ENCODE data around the gene PRDM12. TPM values are rescaled to one million over a fixed set of nuclear protein-coding genes. Genes with fewer than 3 reads are reported as not detected.

The PRDM12 gene
- total RNA-seq, 1 experiment from 2014 or later, result not detected

DNA sequence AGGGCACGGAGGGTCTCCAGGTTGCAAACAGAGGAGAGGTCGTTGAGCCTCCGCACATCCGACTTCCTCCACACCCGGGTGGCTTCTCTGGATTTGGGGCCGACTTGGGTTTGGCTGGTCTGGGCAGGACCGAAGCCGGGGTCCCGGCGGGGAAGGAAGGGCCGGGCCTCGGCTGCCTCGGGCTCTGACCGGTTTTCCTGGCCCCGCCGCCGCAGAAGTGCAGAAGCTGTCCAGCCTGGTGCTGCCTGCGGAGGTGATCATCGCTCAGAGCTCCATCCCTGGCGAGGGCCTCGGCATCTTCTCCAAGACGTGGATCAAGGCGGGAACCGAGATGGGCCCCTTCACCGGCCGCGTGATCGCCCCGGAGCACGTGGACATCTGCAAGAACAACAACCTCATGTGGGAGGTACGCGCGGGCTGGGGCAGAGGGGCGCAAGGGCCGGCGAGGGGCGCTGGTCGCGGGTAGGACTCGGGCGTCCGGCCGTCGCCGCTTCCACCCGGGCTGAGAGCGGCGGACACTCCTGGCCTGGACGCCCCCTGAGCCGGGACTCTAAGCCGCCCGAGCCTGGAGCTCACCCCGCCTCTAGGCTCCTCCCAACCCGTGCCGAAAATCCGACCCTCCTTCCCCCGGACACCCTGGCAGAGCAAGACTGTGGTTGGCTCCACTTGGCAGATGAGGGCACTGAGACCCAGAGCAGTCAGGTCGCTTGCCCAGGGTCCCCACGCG is 2.2 kb downstream of the PRDM12 start:
- peak overlapping the region in 1 of 2 experiments; percentile 73; a peak in 3 of 5 replicates for H3K4me3 Mint-ChIP-seq

More for the DNA sequence above, 2.2 kb downstream of the PRDM12 start:
- Histone ChIP-seq H3K4me2 (ENCODE audit: insufficient read depth, insufficient read length, low read length) (peak overlapping the region; percentile 11), H3K27ac (ENCODE audit: insufficient read length, low read depth, low read length) (no peak overlapping the region), H3K14ac (ENCODE audit: insufficient read depth, low read length) (no peak overlapping the region), H3K4ac (ENCODE audit: low read depth, low read length) (no peak overlapping the region), H3T11ph (ENCODE audit: low read length) (no peak overlapping the region), H4K91ac (ENCODE audit: insufficient read length, low read depth, low read length) (no peak overlapping the region), H2BK5ac (ENCODE audit: insufficient read length, low read length) (no peak overlapping the region), H3K4me1 (ENCODE audit: insufficient read depth, low read length) (no peaks in the 10 kb centered on the region; the same call in 1 of the 2 replicates), H3K27me3 (ENCODE audit: insufficient read depth, low read length) (peaks cover 67% of the 10 kb centered on the region), H3K79me2 (ENCODE audit: insufficient read depth, low read length) (no peaks in the 10 kb centered on the region), H3K23ac (ENCODE audit: insufficient read length, low read depth, low read length) (no peak overlapping the region), H2AK5ac (ENCODE audit: insufficient read length, low read length) (no peak overlapping the region), H4K20me1 (ENCODE audit: control insufficient read depth, insufficient read depth, insufficient read length) (no peaks in the 10 kb centered on the region), H3K9me3 (ENCODE audit: control insufficient read depth, low read depth, low read length) (no peaks in the 10 kb centered on the region), H2BK15ac (ENCODE audit: low read depth, low read length) (no peak overlapping the region), H2BK120ac (ENCODE audit: low read depth, low read length, poor library complexity, severe bottlenecking) (no peak overlapping the region), H2BK12ac (ENCODE audit: insufficient read length, low read depth, low read length) (no peak overlapping the region), H3K56ac (ENCODE audit: insufficient read length, low read depth, low read length) (no peak overlapping the region), H2AFZ (ENCODE audit: low read length) (no peak overlapping the region), H3K79me1 (ENCODE audit: insufficient read depth, low read depth, low read length, poor library complexity, severe bottlenecking) (no peaks in the 10 kb centered on the region), H3K9ac (ENCODE audit: extremely low read depth, insufficient read length, low read length) (no peak overlapping the region), H3K23me2 (ENCODE audit: insufficient read length, low read depth, low read length, poor library complexity, severe bottlenecking) (peaks cover 8% of the 10 kb centered on the region), H4K5ac (ENCODE audit: insufficient read length, low read depth, low read length) (no peak overlapping the region), H3K18ac (ENCODE audit: insufficient read length, low read depth, low read length) (no peak overlapping the region), H2BK20ac (ENCODE audit: low read depth, low read length, poor library complexity, severe bottlenecking) (no peak overlapping the region), H4K8ac (replicated peaks; ENCODE audit: insufficient read length, low read depth, low read length) (no peak overlapping the region)
- Mint-ChIP-seq H3K36me3 (ENCODE audit: insufficient read depth in 1 of 3, low read depth in 3 of 3) (peaks cover 0 to 1% (median 0%) of the 10 kb centered on the region in 3 experiments; a peak in 2 of 7 replicates), H3K27ac (no peak overlapping the region), H3K27me3 (ENCODE audit: low read depth) (peaks cover 97% of the 10 kb centered on the region), H3K9me3 (no peaks in the 10 kb centered on the region; a peak in 3 of 5 replicates), H3K4me1 (peaks cover 14 to 32% of the 10 kb centered on the region in 2 experiments)
- DNase-seq, result peak; percentile 44
- WGBS (ENCODE audit: extremely low coverage, insufficient read length, low lambda C conversion rate), result no CpG with 5 or more reads among the region's 60 CpGs
- TF ChIP-seq, protein P1, sequence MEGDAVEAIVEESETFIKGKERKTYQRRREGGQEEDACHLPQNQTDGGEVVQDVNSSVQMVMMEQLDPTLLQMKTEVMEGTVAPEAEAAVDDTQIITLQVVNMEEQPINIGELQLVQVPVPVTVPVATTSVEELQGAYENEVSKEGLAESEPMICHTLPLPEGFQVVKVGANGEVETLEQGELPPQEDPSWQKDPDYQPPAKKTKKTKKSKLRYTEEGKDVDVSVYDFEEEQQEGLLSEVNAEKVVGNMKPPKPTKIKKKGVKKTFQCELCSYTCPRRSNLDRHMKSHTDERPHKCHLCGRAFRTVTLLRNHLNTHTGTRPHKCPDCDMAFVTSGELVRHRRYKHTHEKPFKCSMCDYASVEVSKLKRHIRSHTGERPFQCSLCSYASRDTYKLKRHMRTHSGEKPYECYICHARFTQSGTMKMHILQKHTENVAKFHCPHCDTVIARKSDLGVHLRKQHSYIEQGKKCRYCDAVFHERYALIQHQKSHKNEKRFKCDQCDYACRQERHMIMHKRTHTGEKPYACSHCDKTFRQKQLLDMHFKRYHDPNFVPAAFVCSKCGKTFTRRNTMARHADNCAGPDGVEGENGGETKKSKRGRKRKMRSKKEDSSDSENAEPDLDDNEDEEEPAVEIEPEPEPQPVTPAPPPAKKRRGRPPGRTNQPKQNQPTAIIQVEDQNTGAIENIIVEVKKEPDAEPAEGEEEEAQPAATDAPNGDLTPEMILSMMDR (conservative IDR thresholded peaks at IDR 0.05), result no peak
